Activated T-helper 1 cell treated with anti-CD3 and anti-CD28 coated beads, Interleukin-12 subunit alpha, Interleukin-12 subunit beta, Interleukin-2, Interleukin-4 antibody, amounts not matched to agents 30 ng/mL and 10 ng/mL and 1 ng/mL, durations not matched to agents 14 hours and 24 hours and 36 hours (primary cell): ENCODE data around the gene CCDC102A. TPM values are rescaled to one million over a fixed set of nuclear protein-coding genes. Genes with fewer than 3 reads are reported as not detected.

Experiments
- DNase-seq: peaks from one replicate; pipeline ENCODE4 v3.0.0; 2021; ENCODE audit warnings: low spot score
- H3K27ac Mint-ChIP-seq: one replicate; pipeline ENCODE4 v1.8.0; 2021; ENCODE audit warnings: mild to moderate bottlenecking, mixed read lengths
- H3K27me3 Mint-ChIP-seq: one replicate; pipeline ENCODE4 v1.8.0; 2022; ENCODE audit warnings: mild to moderate bottlenecking, moderate library complexity, mixed read lengths; ENCODE audit not compliant: insufficient read depth
- H3K36me3 Mint-ChIP-seq: one replicate; pipeline ENCODE4 v1.8.0; 2021; ENCODE audit warnings: low read depth, mixed read lengths
- H3K4me1 Mint-ChIP-seq: one replicate; pipeline ENCODE4 v1.8.0; 2021; ENCODE audit warnings: low read depth, mixed read lengths
- H3K4me3 Mint-ChIP-seq: one replicate; pipeline ENCODE4 v1.8.0; 2021; ENCODE audit warnings: mild to moderate bottlenecking, moderate library complexity, mixed read lengths
- H3K9me3 Mint-ChIP-seq: one replicate; pipeline ENCODE4 v1.8.0; 2021; ENCODE audit warnings: mixed read lengths
- intact Hi-C: fragments of 100-400 bp; cut with micrococcal nuclease; formaldehyde crosslinking; loops from one replicate; pipeline ENCODE4 v1.15.1; 2024
- total RNA-seq: library from RNA; stranded (reverse); gene quantifications from 2 replicates; pipeline ENCODE4 v1.2.3, GENCODE V29; 2022

Gene CCDC102A
- total RNA-seq, 1 donor from 2014 or later, result 7.3 TPM

DNA sequence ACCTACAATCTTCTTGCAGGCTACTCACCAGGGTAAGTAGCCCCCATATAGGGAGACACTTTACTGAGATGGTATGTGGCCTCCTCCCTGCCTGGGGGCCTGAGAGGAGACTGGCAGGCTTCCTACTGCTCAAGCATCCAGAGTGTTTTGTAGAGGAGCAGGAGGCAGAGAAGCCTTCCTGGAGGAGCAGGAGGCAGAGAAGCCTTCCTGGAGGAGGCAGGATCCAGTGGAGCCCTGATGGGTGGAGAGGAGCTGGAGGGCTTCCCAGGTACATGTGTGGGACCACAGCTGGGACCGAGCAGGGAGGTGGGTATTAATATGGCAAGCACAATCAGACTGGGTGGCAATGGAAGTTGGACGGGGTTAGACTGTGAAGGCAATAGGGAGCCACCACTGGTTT is 4.0 kb upstream of the CCDC102A start:
- Mint-ChIP-seq H3K4me1 (peaks cover 66% of the 10 kb centered on the region), H3K9me3 (no peaks in the 10 kb centered on the region), H3K27me3 (no peaks in the 10 kb centered on the region), H3K36me3 (no peaks in the 10 kb centered on the region), H3K27ac (peak overlapping the region; percentile 11), H3K4me3 (no peak overlapping the region)
- intact Hi-C loops, result no loop called here
- DNase-seq, result no peak

DNA sequence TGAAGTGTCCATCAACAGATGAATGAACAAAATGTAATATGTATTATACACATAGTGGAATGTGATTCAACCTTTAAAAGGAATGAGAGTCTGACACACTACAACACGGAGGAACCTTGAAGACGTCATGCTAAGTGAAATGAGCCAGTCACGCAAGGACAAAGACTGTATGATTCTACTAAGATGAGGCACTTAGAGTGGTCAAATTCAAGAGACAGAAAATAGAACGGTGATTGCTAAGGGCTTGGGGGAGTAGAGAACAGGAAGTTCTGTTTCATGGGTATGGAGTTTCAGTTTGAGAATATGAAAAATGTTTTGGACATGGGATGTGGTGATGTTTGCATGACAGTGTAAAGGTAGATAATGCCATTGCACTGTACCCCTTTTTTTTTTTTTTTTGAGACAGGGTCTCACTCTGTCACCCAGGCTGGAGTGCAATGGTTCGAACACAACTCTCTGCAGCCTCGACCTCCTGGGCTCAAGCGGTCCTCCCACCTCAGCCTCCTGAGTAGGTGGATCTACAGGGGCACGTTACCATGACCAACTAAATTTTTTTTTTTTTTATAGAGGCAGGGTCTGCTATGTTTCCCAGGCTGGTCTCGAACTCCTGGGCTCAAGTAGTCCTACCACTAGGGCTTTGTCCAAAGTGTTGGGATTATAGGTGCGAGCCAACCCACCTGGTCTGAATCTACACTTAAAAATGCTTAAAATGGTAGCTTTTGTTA is 2.9 kb upstream of the CCDC102A start:
- peaks cover 66% of the 10 kb centered on the region for H3K4me1 Mint-ChIP-seq
- peak overlapping the region; percentile 27 for H3K4me3 Mint-ChIP-seq
- H3K9me3 Mint-ChIP-seq, result no peaks in the 10 kb centered on the region
- H3K36me3 Mint-ChIP-seq, result no peaks in the 10 kb centered on the region
- H3K27me3 Mint-ChIP-seq, result no peaks in the 10 kb centered on the region
- intact Hi-C loops, result loop anchor here (5.0 to 10.0 kb wide), 6 partner anchors 77 to 857 kb away; partner anchors contain the start of genes CFAP20, HERPUD1, MT1X and POLR2C
- no peak for DNase-seq
- H3K27ac Mint-ChIP-seq, result peak overlapping the region; percentile 69

DNA sequence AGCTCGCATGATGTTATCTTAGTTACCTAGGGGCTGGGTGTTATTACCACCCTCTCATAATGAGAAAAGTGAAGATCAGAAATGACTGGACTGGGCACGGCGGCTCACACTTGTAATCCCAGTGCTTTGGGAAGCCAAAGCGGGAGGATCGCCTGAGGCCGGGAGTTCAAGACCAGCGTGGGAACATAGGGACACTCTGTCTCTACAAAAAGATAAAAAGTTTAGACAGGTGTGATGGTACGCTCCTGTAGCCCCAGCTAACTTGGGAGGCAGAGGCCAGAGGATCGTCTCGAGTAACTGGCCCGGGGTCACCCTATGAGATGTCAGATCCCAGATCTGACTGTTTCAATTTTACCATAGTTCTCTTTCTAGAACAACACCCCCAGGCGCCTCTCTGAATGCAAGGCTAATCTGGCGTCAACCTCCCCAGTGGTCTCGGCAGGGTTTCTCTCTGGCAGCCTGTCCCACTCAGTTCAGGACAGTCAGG is 1.9 kb upstream of the CCDC102A start:
- Mint-ChIP-seq H3K36me3 (no peaks in the 10 kb centered on the region), H3K9me3 (no peaks in the 10 kb centered on the region), H3K27me3 (no peaks in the 10 kb centered on the region), H3K27ac (peak overlapping the region; percentile 69), H3K4me1 (peaks cover 66% of the 10 kb centered on the region), H3K4me3 (peak overlapping the region; percentile 74)
- no peak for DNase-seq
- intact Hi-C loops, result loop anchor here (5.0 to 10.0 kb wide), 6 partner anchors 76 to 856 kb away; partner anchors contain the start of genes CFAP20, HERPUD1, MT1X and POLR2C

DNA sequence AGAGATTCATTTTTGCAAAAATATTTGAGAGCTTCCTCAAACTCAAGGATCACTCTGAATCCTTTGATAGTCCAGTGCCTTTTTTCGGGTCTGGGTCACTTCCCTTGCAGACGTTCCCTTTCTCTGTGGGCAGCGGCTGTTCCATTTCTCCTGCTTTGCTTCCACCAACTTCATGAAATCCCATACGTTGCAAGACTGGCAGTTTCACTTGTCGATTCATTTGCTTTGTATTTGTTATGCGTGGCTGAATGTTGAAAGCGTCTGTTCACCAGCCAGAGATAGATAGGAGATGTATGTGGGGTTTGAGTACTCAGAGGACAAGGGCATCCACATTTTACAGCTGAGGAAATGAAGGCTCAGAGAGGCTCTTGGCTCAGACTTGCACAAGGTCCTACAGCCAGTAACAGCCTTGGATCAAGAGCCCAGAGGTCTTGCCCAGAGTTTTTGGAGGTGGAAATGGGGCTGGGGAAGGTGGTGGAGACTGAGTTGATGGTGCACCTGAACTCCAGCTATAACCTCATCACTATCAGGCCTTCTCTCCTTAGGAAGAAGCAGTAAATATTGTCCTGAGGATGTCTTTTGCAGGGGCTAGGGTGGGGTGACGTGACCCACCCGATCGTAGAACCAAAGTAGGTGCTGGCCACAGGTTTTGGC is 1.3 kb upstream of the CCDC102A start:
- DNase-seq, result no peak
- H3K36me3 Mint-ChIP-seq, result no peaks in the 10 kb centered on the region
- H3K27ac Mint-ChIP-seq, result peak overlapping the region; percentile 69
- H3K9me3 Mint-ChIP-seq, result no peaks in the 10 kb centered on the region
- H3K4me1 Mint-ChIP-seq, result peaks cover 62% of the 10 kb centered on the region
- H3K27me3 Mint-ChIP-seq, result no peaks in the 10 kb centered on the region
- H3K4me3 Mint-ChIP-seq, result peak overlapping the region; percentile 74
- intact Hi-C loops, result loop anchor here (1.0 to 10.0 kb wide), 8 partner anchors 51 to 855 kb away; partner anchors contain the start of genes CFAP20, DOK4, HERPUD1 and MT1X

DNA sequence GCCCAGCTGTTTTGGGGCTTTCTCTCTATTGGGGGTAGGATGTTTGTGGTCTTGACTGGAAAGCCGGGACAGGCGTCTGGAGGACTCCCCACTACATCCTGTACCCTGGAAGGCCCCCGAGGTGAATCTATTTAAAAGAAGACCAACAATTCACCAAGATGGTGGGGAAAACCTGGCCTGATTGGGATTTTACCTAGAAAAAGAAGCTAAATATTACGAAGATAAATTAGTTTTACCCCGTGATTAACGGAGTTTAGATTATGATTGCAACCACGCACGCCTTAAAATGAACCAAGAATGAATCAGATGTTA is 779 bp upstream of the CCDC102A start:
- Mint-ChIP-seq H3K4me3 (peak overlapping the region; percentile 74), H3K27ac (peak overlapping the region; percentile 69), H3K27me3 (no peaks in the 10 kb centered on the region), H3K36me3 (no peaks in the 10 kb centered on the region), H3K4me1 (peaks cover 61% of the 10 kb centered on the region), H3K9me3 (no peaks in the 10 kb centered on the region)
- no peak for DNase-seq
- intact Hi-C loops, result loop anchor here (1.0 to 10.0 kb wide), 8 partner anchors 51 to 855 kb away; partner anchors contain the start of genes CFAP20, DOK4, HERPUD1 and MT1X

DNA sequence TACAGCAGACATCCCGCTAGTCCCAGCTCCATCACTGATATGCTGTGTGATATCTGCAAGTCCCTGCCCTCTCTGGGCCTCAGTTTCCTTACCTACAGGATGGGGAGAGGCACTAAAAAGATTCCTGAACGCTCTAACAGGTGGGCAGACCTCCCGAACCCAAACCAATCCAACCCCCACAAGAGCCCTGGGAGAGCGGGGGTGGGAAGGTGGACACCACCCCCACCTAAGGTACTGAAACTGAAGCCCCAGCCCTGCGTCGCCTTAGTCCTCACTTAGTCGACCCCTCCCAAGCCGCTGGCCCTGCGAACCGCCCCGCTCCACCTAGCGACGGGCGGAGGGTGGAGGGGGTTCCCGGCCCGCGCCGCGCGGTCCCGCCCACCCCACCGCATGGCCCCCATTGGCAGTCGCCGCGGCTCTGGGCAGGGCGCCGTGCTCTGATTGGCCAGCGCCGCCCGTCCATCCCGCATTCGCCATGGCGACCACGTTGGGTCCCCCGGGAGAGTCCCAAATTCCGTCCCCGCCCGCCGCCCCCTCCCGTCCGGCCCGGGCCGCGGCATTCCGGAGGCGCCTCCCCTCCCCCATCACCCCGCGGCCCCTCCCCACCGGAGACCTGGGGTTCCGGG is 578 bp downstream of the CCDC102A start:
- Mint-ChIP-seq H3K9me3 (no peaks in the 10 kb centered on the region), H3K4me3 (peak overlapping the region; percentile 78), H3K27ac (peak overlapping the region; percentile 93), H3K27me3 (no peaks in the 10 kb centered on the region), H3K36me3 (no peaks in the 10 kb centered on the region), H3K4me1 (peaks cover 62% of the 10 kb centered on the region)
- intact Hi-C loops, result loop anchor here (1.0 to 10.0 kb wide), 12 partner anchors 9 to 853 kb away; partner anchors contain the start of genes CFAP20, CIAPIN1, COQ9 and HERPUD1
- DNase-seq, result peak; percentile 92

DNA sequence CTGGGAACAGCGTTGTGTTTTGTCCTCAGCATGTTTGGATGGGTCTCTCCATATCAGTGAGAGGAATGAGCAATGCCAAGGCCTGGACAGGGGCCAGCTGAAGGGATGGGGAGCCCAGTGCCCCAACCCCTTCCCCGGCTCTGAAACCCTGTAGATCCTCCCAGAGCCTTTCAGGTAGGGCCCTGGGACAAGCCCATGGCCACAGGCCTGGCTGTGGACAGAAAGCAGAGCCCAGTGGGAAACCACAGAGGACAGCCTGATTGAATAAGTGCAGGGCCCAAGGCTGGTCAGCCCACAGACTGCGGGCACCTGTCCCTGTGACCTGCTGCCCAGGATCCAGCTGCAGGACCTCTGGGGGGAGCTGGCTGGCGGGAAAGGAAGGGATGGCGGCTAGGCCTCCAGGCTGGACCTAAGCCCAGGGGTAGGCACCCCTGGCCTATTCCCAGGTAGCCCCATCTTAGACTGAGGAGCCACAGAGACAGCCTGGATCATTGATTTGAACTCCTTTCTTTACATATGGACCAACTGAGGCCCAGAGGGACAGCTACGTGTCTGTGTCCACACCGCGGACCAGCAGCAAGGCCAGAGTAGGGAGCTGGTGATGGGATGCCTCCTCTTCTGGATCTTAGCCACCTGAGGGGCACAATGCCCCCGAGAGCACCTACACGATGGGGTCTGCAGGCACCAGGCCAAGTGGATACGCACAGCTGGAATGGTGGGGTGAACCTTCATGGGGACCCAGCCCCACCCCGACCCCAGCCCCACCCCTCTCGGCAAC is 1.3 kb downstream of the CCDC102A start:
- no peak for DNase-seq
- H3K27ac Mint-ChIP-seq, result peak overlapping the region; percentile 93
- intact Hi-C loops, result loop anchor here (2.0 to 10.0 kb wide), 9 partner anchors 73 to 923 kb away; partner anchors contain the start of genes ARL2BP, CFAP20, CIAPIN1 and COQ9

DNA sequence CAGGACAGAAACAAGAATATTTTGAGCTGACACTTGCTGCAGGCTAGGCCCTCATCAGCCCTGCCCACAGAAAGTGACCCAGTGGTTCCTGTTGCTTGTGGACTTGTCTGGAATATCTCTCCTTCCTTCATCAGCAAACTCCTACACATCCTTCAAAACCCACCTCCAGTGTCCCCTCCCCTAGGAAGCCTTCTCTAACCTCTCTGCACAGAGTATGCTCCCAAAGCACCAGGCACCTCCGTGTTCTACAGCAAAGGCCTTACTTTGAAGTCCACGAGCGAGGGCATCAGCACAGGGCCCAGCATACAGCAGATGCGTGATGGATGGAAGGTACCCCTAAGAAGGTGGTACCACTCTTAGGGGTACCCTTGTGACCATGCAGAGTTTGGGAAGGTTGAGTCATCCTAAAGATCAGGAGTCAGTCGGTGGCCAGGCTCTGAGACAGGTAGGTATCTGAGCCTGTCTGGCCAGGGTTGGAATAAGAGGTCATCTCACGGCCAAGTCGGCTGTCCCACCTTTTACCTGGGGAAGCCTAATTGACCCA is 2.0 kb downstream of the CCDC102A start:
- no peaks in the 10 kb centered on the region for H3K27me3 Mint-ChIP-seq
- DNase-seq, result no peak
- intact Hi-C loops, result loop anchor here (2.0 to 10.0 kb wide), 4 partner anchors 88 to 922 kb away; partner anchors contain the start of genes ARL2BP, CIAPIN1, COQ9 and HERPUD1
- no peaks in the 10 kb centered on the region for H3K9me3 Mint-ChIP-seq
- H3K36me3 Mint-ChIP-seq, result peaks cover 7% of the 10 kb centered on the region
- peak overlapping the region; percentile 78 for H3K4me3 Mint-ChIP-seq
- H3K4me1 Mint-ChIP-seq, result peaks cover 75% of the 10 kb centered on the region
- peak overlapping the region; percentile 73 for H3K27ac Mint-ChIP-seq

More for the DNA sequence above, 1.3 kb downstream of the CCDC102A start:
- Mint-ChIP-seq H3K9me3 (no peaks in the 10 kb centered on the region), H3K36me3 (peaks cover under 1% of the 10 kb centered on the region), H3K4me1 (peaks cover 69% of the 10 kb centered on the region), H3K4me3 (peak overlapping the region; percentile 78), H3K27me3 (no peaks in the 10 kb centered on the region)

DNA sequence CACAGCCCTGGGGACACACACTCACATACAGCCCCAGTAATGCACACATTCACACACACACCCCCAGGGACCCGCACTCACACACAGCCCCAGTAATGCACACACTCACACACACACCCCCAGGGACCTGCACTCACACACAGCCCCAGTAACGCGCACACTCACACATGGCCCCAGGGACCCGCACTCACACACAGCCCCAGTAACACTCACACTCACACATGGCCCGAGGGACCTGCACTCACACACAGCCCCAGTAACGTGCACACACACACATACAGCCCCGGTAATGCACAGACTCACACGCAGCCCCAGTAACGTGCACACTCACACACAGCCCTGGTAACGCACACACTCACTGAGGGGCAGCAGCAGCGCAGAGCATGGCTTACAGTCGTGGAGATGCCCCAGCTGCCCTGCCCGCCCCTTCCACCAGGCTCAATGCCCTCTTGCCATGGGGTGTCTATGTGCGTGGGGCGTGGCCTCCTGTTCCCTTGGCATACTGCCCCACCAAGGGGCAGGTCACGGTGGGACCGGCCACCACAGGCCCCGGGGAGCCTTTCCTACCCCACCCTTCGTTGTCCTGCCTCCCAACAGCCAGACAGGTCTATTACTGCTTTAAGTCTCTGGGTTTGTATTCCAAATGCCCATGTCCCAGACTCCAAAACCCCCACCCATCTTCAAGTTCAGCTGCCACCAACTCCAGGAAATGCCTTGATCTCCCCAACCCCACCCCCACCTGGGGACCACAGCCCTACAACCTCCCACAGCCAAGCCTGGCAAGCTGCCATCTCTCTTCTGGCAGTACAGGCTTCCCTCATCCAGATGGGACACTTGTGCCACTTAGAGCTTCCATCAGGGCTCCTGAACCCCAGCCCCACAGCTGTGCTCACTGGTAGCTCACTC is 2.7 kb downstream of the CCDC102A start:
- Mint-ChIP-seq H3K9me3 (no peaks in the 10 kb centered on the region), H3K36me3 (peaks cover 8% of the 10 kb centered on the region), H3K4me3 (peak overlapping the region; percentile 78), H3K4me1 (peaks cover 69% of the 10 kb centered on the region), H3K27me3 (no peaks in the 10 kb centered on the region), H3K27ac (peak overlapping the region; percentile 73)
- intact Hi-C loops, result loop anchor here (2.0 to 10.0 kb wide), 4 partner anchors 87 to 921 kb away; partner anchors contain the start of genes ARL2BP, CIAPIN1, COQ9 and HERPUD1
- no peak for DNase-seq

DNA sequence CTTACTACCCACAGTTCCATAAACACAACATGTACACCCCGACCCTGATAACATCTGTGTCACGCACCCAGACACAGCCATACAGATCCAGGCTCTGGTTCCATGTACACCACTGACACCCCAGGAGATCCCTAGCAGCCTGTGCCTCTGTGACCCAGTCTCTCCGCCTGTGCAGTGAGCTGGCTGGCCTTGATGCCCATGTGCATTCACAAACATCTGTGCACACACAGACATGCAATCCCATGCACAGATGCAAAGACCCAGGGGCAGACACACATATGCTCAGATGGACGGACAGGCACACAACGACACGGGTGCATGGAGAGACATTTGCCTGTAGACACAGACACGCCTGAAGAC is 4.1 kb downstream of the CCDC102A start:
- H3K4me1 Mint-ChIP-seq, result peaks cover 55% of the 10 kb centered on the region
- H3K27ac Mint-ChIP-seq, result peak overlapping the region; percentile 30
- H3K36me3 Mint-ChIP-seq, result peaks cover 8% of the 10 kb centered on the region
- H3K4me3 Mint-ChIP-seq, result peak overlapping the region; percentile 35
- H3K27me3 Mint-ChIP-seq, result no peaks in the 10 kb centered on the region
- intact Hi-C loops, result loop anchor here (5.0 to 10.0 kb wide), 3 partner anchors 285 to 920 kb away; partner anchors contain the start of genes ARL2BP and HERPUD1
- no peaks in the 10 kb centered on the region for H3K9me3 Mint-ChIP-seq
- no peak for DNase-seq
